Activated CD8-positive, alpha-beta memory T cell treated with anti-CD3 and anti-CD28 coated beads for 48 hours (primary cell): ENCODE data around the gene HIF1A.

ENCODE experiments used
- DNase-seq, 3 experiments: peaks; one replicate each; pipeline ENCODE4 v3.0.0-alpha.2; 2020; ENCODE audit warnings: low read depth in 2 of 3, low spot score in 2 of 3

HIF1A gene

DNA sequence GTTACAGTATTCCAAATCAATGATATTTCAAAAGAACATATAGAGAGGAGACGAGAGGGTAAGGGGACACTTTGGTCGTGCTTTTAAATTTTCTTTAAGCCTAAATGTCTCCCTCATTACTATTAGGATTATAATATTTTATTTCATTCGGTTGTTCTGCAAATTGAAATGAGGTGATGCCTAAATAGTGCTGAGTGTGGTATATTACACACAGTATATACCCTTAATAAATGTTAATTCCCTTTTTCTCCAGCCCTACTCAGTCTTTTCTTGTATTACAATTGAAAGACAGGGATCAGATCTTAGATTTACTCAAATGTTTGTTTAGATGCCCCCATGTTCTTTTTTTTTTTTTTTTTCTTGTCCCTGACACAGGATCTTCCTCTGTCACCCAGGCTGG, 74.6 kb downstream of the HIF1A start:
- no peak for DNase-seq

- no peak for DNase-seq
These were observed 79.5 kb downstream of the HIF1A start for GRCh38 chr14:61774861-61775260.

GRCh38 chr14:61780125-61780524, 84.8 kb downstream of the HIF1A start:
- DNase-seq: no peak

- no peak for DNase-seq
These were observed 102.0 kb downstream of the HIF1A start for GRCh38 chr14:61797309-61797708.
